ENCODE results near the gene BCL11A. TPM values are rescaled to one million over a fixed set of nuclear protein-coding genes. Genes with fewer than 3 reads are reported as not detected.
A peak's percentile ranks its signal among the peaks of the same experiment; 100 is the strongest.

The BCL11A gene
- total RNA-seq, 1 donor from 2014 or later = 331 TPM

DNA sequence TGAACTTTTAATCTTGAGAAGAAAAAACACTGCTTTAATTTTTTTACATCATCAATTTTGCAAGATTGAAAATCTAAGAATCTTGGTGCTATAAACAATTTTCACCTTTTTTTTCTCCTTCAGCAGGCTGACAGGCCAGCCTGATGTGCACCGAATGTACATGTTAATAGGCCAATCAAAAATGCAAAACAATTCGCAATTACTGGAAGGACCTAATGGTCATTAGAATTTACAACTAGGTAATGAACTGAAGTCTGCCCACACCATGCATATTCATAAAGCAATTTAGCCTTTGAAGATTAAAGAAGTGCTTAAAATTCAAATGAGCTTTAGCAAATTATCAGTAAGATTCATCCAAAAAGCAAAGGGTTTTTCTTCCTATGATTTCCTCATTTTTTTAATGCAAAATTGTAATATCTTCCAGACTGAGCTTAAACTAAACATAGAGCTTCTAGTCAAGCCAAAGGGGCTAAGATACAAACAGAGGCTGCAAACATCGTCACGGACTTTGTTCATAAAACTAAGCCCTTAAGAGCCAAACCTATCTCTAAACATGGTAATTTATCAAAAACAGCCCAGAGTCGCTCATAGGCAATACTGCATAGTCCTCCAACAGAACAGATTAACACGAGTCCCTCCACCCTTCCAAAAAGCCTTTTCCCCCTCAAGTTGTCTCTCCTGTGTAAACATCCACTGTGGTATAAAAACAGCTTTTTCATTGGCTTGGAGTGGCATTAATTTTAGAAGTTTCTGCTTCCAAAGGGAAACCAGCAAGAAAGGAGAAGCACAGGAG is 18.4 kb downstream of the BCL11A start:
- CTCF ChIA-PET = no interaction called here
- H3K9me3 Mint-ChIP-seq = no peaks in the 10 kb centered on the region
- no peak for DNase-seq
- peaks cover 95% of the 10 kb centered on the region for H3K4me1 Mint-ChIP-seq
- intact Hi-C loops (cut with micrococcal nuclease) = loop anchor here (5.0 kb wide), 1 partner anchor 88 kb away; no protein-coding TSS in a partner anchor
- TF ChIP-seq, protein P1, sequence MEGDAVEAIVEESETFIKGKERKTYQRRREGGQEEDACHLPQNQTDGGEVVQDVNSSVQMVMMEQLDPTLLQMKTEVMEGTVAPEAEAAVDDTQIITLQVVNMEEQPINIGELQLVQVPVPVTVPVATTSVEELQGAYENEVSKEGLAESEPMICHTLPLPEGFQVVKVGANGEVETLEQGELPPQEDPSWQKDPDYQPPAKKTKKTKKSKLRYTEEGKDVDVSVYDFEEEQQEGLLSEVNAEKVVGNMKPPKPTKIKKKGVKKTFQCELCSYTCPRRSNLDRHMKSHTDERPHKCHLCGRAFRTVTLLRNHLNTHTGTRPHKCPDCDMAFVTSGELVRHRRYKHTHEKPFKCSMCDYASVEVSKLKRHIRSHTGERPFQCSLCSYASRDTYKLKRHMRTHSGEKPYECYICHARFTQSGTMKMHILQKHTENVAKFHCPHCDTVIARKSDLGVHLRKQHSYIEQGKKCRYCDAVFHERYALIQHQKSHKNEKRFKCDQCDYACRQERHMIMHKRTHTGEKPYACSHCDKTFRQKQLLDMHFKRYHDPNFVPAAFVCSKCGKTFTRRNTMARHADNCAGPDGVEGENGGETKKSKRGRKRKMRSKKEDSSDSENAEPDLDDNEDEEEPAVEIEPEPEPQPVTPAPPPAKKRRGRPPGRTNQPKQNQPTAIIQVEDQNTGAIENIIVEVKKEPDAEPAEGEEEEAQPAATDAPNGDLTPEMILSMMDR (IDR thresholded peaks at IDR 0.05) = no peak
- peak overlapping the region; percentile 67 for H3K4me3 Mint-ChIP-seq
- H3K27me3 Mint-ChIP-seq = no peaks in the 10 kb centered on the region
- peaks cover 75% of the 10 kb centered on the region for H3K36me3 Mint-ChIP-seq (ENCODE audit: low read depth)
- POLR2A ChIA-PET = interaction anchor here (0.7 to 2.3 kb wide), 11 partner anchors 10 to 185 kb away, joined by 3 to 15 read pairs (median 4); partner anchors contain the start of gene BCL11A
- H3K27ac Mint-ChIP-seq = peak overlapping the region; percentile 85
- no peak for ATAC-seq (ENCODE audit: low read depth)

DNA sequence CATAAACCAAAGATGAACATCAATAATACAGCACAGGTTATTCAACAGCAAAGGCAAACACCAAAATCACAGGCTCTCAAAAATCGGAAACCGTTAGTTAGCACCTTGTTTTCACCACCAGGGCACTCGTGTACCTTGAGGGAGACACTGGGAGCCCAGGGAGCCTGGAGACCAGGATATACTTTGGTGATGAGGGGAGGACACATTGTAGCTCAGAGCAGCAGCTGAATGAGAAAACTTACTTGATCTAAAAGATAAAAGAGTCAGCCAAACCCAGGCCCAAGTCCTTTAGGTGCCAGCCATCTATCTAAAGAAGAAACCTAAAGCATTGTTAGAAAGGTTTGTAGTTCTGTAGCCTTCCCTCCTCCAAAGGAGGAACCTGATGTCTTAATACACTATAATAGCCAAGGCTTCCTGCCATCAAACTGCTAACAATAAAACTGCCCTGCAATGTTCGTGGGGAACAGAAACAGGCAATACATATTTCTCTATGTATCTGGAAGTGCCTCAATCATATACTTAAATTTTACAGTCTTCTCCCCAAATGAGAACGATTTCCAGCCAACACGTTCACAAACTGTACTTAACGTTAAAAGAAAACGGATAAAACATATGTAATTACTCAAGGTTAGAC is 19.3 kb downstream of the BCL11A start:
- Mint-ChIP-seq H3K36me3 (ENCODE audit: low read depth) (peaks cover 74% of the 10 kb centered on the region), H3K4me1 (peaks cover 97% of the 10 kb centered on the region), H3K9me3 (no peaks in the 10 kb centered on the region), H3K27ac (peak overlapping the region; percentile 85), H3K27me3 (no peaks in the 10 kb centered on the region), H3K4me3 (peak overlapping the region; percentile 61)
- intact Hi-C loops (cut with micrococcal nuclease) = loop anchor here (5.0 kb wide), 1 partner anchor 87 kb away; no protein-coding TSS in a partner anchor
- TF ChIP-seq, protein P1 (IDR thresholded peaks at IDR 0.05) = no peak
- ATAC-seq (ENCODE audit: low read depth) (no peak), DNase-seq (no peak)
- ChIA-PET POLR2A (interaction anchor here (1.2 to 2.0 kb wide), 5 partner anchors 10 to 29 kb away, joined by 4 to 8 read pairs (median 6); partner anchors contain the start of gene BCL11A), CTCF (no interaction called here)

DNA sequence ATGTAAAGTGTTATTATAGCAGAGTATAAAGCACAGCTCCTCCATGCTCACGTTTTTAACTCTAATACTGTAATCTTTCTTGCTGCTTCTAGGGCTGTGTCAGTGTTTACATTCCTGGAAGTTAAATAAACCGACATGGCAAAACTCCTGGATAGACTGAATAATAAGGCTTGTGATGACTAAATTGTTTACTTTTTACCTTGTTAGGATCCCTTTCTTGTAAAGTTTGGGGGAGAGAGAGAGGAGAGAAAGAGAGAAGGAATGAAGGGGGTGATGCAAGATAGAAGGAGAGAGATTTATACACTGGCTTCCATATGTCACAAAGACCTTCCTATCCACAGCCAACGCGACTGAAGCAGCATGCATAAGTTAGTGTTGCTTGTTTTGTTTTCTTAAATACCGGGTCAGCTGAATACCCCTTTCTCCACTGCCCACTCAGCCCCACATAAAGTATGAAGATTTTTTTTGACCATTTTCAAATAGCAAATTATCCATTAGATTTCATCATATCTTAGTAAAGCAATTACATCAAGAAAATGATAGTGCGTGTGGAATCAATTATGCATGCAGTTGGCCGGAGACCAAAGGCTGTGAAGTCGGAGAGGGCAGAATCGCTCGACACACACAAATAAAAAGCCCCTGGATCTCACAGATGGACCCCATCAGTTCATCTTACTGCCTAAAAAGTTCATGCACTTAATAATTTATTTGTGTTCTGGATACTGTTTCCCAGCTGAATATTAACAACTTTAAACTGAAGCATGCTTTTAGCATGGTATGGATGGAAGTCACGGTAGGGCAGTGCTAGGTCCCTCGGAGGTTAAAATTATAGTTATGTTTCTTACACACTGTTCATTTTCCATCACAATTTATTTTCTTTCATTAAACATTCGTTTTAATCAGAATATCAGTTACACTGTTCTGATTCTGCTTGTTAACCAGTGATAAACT is 20.1 kb downstream of the BCL11A start:
- H3K4me3 Mint-ChIP-seq = peak overlapping the region; percentile 55
- H3K27me3 Mint-ChIP-seq = no peaks in the 10 kb centered on the region
- ATAC-seq (ENCODE audit: low read depth) (no peak), DNase-seq (no peak)
- POLR2A ChIA-PET = interaction anchor here (0.7 to 7.1 kb wide), 4 partner anchors 17 to 94 kb away, joined by 3 to 54 read pairs (median 12); partner anchors contain the start of gene BCL11A
- H3K4me1 Mint-ChIP-seq = peaks cover 98% of the 10 kb centered on the region
- H3K36me3 Mint-ChIP-seq (ENCODE audit: low read depth) = peaks cover 74% of the 10 kb centered on the region
- intact Hi-C loops (cut with micrococcal nuclease) = loop anchor here (5.0 kb wide), 1 partner anchor 86 kb away; no protein-coding TSS in a partner anchor
- TF ChIP-seq, protein P1 (IDR thresholded peaks at IDR 0.05) = no peak
- H3K9me3 Mint-ChIP-seq = no peaks in the 10 kb centered on the region
- peak overlapping the region; percentile 85 for H3K27ac Mint-ChIP-seq
- CTCF ChIA-PET = no interaction called here

DNA sequence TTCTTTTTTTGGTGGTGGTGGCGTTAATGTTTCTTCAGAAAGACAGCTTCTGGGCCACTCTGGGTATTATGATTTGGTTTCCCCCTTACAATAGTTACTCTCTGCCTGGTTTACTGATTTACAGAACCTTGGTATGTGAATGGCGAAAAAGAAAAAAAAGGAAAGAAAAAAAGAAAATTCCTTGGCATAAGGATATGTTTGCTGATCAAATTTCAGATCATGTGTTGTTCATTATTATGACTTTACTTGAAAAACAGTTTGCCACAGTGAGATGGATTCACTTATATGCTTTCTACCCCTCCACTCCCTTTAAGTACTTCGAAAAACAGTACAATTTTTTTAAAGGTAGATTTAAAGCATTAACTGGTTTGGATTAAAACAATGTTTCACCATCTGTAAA is 21.0 kb downstream of the BCL11A start:
- DNase-seq (no peak), ATAC-seq (ENCODE audit: low read depth) (no peak)
- intact Hi-C loops (cut with micrococcal nuclease) = loop anchor here (5.0 kb wide), 1 partner anchor 85 kb away; no protein-coding TSS in a partner anchor
- Mint-ChIP-seq H3K27ac (peak overlapping the region; percentile 85), H3K9me3 (no peaks in the 10 kb centered on the region), H3K27me3 (no peaks in the 10 kb centered on the region), H3K4me3 (peak overlapping the region; percentile 71), H3K36me3 (ENCODE audit: low read depth) (peaks cover 74% of the 10 kb centered on the region), H3K4me1 (peaks cover 98% of the 10 kb centered on the region)
- TF ChIP-seq, protein P1 (IDR thresholded peaks at IDR 0.05) = no peak
- CTCF ChIA-PET = no interaction called here
- POLR2A ChIA-PET = interaction anchor here (0.7 to 7.1 kb wide), 6 partner anchors 13 to 182 kb away, joined by 3 to 54 read pairs (median 6); no protein-coding TSS in a partner anchor

All from activated B cell treated with CpG ODN at 0.5 μM for 24 hours (primary cell).